GM12801 (cell line): Measurements from ENCODE around the gene PHTF1.

ENCODE experiments used
- CTCF ChIP-seq: IDR thresholded peaks from one replicate; pipeline ENCODE4 v1.5.1; 2011; ENCODE audit warnings: control low read depth; ENCODE audit not compliant: insufficient read length; ENCODE audit errors: extremely low read depth

The PHTF1 gene

GRCh38 chr1:113669988-113670387 is 89.3 kb downstream of the PHTF1 start:
- no peak for TF ChIP-seq CTCF

GRCh38 chr1:113666126-113666525 is 93.2 kb downstream of the PHTF1 start:
- no peak for TF ChIP-seq CTCF

- TF ChIP-seq CTCF, result no peak
Measured at GRCh38 chr1:113665071-113665470, 94.2 kb downstream of the PHTF1 start.

DNA sequence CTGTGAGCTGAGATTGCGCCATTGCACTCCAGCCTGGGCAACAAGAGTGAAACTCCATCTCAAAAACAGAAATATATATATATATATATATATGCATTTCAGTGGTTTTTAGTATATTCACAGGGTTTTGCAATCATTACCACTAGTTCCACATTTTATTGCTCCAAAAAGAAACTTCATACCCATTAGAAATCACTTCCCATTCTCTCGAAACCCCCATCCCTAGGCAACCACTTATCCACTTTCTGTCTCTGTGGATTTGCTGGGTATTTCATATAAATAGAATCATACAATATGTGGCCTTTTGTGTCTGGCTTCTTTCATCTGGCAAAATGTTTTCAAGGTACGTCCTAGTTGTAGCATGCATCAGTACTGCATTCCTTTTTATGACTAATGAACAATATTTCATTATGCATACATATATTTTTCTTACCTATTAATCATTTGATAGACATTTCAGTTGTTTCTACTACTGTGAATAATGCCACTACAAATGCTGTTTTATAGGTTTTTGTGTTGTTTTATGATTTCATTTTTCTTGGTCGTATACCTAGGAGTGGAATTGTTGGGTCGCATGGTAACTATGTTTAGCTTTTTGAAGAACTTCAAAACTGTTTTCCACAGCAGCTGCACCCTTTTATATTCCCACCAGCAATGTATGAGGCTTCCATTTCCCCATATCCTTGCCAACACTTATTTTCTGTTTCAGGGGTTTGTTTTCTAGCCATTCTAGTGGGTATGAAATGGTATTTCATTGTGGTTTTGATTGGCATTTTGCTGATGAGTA is 95.9 kb downstream of the PHTF1 start:
- no peak for TF ChIP-seq CTCF

- TF ChIP-seq CTCF, result no peak
Measured at GRCh38 chr1:113662101-113662500, 97.2 kb downstream of the PHTF1 start.

- no peak for TF ChIP-seq CTCF
Measured at GRCh38 chr1:113660088-113660487, 99.2 kb downstream of the PHTF1 start.

DNA sequence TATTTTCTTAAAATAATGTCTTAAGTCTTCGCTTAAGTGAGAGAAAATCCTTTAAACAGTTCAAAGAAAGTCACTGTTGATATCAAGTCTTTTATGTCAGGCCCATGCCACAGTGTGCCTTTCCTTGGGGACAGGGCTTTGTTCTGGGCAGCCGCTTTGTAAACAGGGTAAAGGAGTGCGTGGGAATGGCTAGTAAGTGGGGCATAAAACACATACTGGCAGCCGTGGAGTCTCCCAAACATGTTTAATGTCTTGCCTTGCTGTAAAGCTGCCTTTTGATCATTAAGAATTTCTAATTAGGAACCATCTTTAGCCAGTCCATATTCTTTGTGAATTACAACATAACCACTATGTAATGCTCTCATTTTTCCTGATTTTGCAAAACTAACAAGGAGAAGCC is 99.7 kb downstream of the PHTF1 start:
- no peak for TF ChIP-seq CTCF
